ENCODE data around the gene VBP1.
"Not testable (repeated sequence)": the region's sequence is repeated elsewhere in the genome, so short reads cannot be mapped to it uniquely, and the experiment has no call there.

Gene VBP1

GRCh38 chrX:155263854-155264628 is 47.8 kb downstream of the VBP1 start, which contains the start of gene RAB39B:
Gene RAB39B, minus strand, starts transcription at chrX:155264491. Its CDS starts 203 bp downstream, at chrX:155264288.
- peak; percentile 38 for DNase-seq (ENCODE audit: low read depth)

- DNase-seq (ENCODE audit: low read depth) = no peak
These were observed 50.2 kb downstream of the VBP1 start for GRCh38 chrX:155266439-155266838.

- not testable (repeated sequence) for DNase-seq (ENCODE audit: low read depth)
These were observed 51.7 kb downstream of the VBP1 start for GRCh38 chrX:155267995-155268394.

GRCh38 chrX:155270969-155271368 is 54.7 kb downstream of the VBP1 start:
- no peak for DNase-seq (ENCODE audit: low read depth)

- DNase-seq (ENCODE audit: low read depth) = no peak
These were observed 63.6 kb downstream of the VBP1 start for GRCh38 chrX:155279873-155280272.

Data from stimulated activated CD8-positive, alpha-beta memory T cell treated with anti-CD3 and anti-CD28 coated beads, Interleukin-7, amount 100 ng/mL, for 24 hours (primary cell).